Activated CD8-positive, alpha-beta T cell treated with anti-CD3 and anti-CD28 coated beads, Interleukin-2, amount 10 ng/mL, durations not matched to agents 7 days and 5 days (primary cell): Measurements from ENCODE around the gene RAB40C. TPM values are rescaled to one million over a fixed set of nuclear protein-coding genes. Genes with fewer than 3 reads are reported as not detected.

ENCODE experiments used
- ATAC-seq: fragments of 150-1000 bp; cut with Tn5 transposase; one replicate; pipeline ENCODE4 v1.10.0; 2021; ENCODE audit warnings: moderate library complexity
- CTCF ChIA-PET: fragments of 350-600 bp; sonication (Branson Sonifier 250); formaldehyde crosslinking; loops from one replicate; lab custom pipeline; 2021; ENCODE audit warnings: antibody characterized with exemption; lab: Charles Lee
- POLR2A ChIA-PET: fragments of 350-600 bp; sonication (Branson Sonifier 250); formaldehyde crosslinking; loops from one replicate; lab custom pipeline; 2021; ENCODE audit warnings: antibody characterized with exemption; lab: Charles Lee
- DNase-seq: peaks from one replicate; pipeline ENCODE4 v3.0.0-alpha.2; 2020
- H3K27ac Mint-ChIP-seq: one replicate; pipeline ENCODE4 v1.8.0; 2021; ENCODE audit warnings: mild to moderate bottlenecking, mixed read lengths
- H3K27me3 Mint-ChIP-seq: one replicate; pipeline ENCODE4 v1.8.0; 2021; ENCODE audit warnings: low read depth, mixed read lengths
- H3K36me3 Mint-ChIP-seq: one replicate; pipeline ENCODE4 v1.8.0; 2021; ENCODE audit warnings: low read depth, mixed read lengths
- H3K4me1 Mint-ChIP-seq: one replicate; pipeline ENCODE4 v1.8.0; 2021; ENCODE audit warnings: low read depth, mixed read lengths
- H3K4me3 Mint-ChIP-seq: one replicate; pipeline ENCODE4 v1.8.0; 2021; ENCODE audit warnings: mild to moderate bottlenecking, mixed read lengths
- H3K9me3 Mint-ChIP-seq: one replicate; pipeline ENCODE4 v1.8.0; 2022; ENCODE audit warnings: mixed read lengths; ENCODE audit not compliant: insufficient read depth
- total RNA-seq, 2 experiments: library from RNA; stranded (reverse); gene quantifications; one replicate each; pipeline ENCODE4 v1.2.3, GENCODE V29; 2021

RAB40C gene
- total RNA-seq, 2 experiments from 2014 or later = 13.1 to 15.0 TPM

- H3K27ac Mint-ChIP-seq = no peak overlapping the region
- H3K9me3 Mint-ChIP-seq = no peaks in the 10 kb centered on the region
- no peak overlapping the region for H3K4me3 Mint-ChIP-seq
- DNase-seq = no peak
- peaks cover 8% of the 10 kb centered on the region for H3K4me1 Mint-ChIP-seq
- H3K36me3 Mint-ChIP-seq = peaks cover 3% of the 10 kb centered on the region
- no peak for ATAC-seq
- CTCF ChIA-PET = no interaction called here
- peaks cover 2% of the 10 kb centered on the region for H3K27me3 Mint-ChIP-seq
- POLR2A ChIA-PET = no interaction called here
Observed at GRCh38 chr16:633336-634050, 43.6 kb downstream of the RAB40C start.

GRCh38 chr16:634051-634670 lies 44.3 kb downstream of the RAB40C start:
- H3K4me1 Mint-ChIP-seq = peaks cover 10% of the 10 kb centered on the region
- no peaks in the 10 kb centered on the region for H3K9me3 Mint-ChIP-seq
- H3K36me3 Mint-ChIP-seq = peaks cover 3% of the 10 kb centered on the region
- ChIA-PET POLR2A (no interaction called here), CTCF (no interaction called here)
- ATAC-seq = no peak
- no peak overlapping the region for H3K27ac Mint-ChIP-seq
- DNase-seq = no peak
- peaks cover 2% of the 10 kb centered on the region for H3K27me3 Mint-ChIP-seq
- H3K4me3 Mint-ChIP-seq = peak overlapping the region; percentile 60

- ATAC-seq (no peak), DNase-seq (no peak)
- POLR2A ChIA-PET = no interaction called here
- H3K9me3 Mint-ChIP-seq = no peaks in the 10 kb centered on the region
- H3K27me3 Mint-ChIP-seq = peaks cover 2% of the 10 kb centered on the region
- peak overlapping the region; percentile 60 for H3K4me3 Mint-ChIP-seq
- peak overlapping the region; percentile 57 for H3K27ac Mint-ChIP-seq
- H3K4me1 Mint-ChIP-seq = peaks cover 10% of the 10 kb centered on the region
- CTCF ChIA-PET = no interaction called here
- H3K36me3 Mint-ChIP-seq = peaks cover 3% of the 10 kb centered on the region
Observed at GRCh38 chr16:634996-635395, 45.1 kb downstream of the RAB40C start.

GRCh38 chr16:635573-636205 lies 45.8 kb downstream of the RAB40C start:
- peak overlapping the region; percentile 39 for H3K27ac Mint-ChIP-seq
- H3K4me3 Mint-ChIP-seq = peak overlapping the region; percentile 90
- peak; percentile 2 for ATAC-seq
- H3K36me3 Mint-ChIP-seq = peaks cover 3% of the 10 kb centered on the region
- POLR2A ChIA-PET = interaction anchor here (0.8 to 1.2 kb wide), 4 partner anchors 45 to 108 kb away, joined by 3 to 4 read pairs (median 3); partner anchors contain the start of genes CAPN15 and STUB1
- H3K27me3 Mint-ChIP-seq = peaks cover 2% of the 10 kb centered on the region
- no peaks in the 10 kb centered on the region for H3K9me3 Mint-ChIP-seq
- H3K4me1 Mint-ChIP-seq = peaks cover 10% of the 10 kb centered on the region
- CTCF ChIA-PET = interaction anchor here (1.0 to 2.7 kb wide), 3 partner anchors 13 to 70 kb away, joined by 3 to 16 read pairs (median 3); partner anchors contain the start of gene WDR90
- DNase-seq = no peak

- peak; percentile 86 for ATAC-seq
- H3K27ac Mint-ChIP-seq = peak within 1 kb of the TSS; percentile 88
- peak within 1 kb of the TSS; percentile 90 for H3K4me3 Mint-ChIP-seq
- CTCF ChIA-PET = interaction anchor here (0.7 to 2.7 kb wide), 5 partner anchors 12 to 71 kb away, joined by 3 to 16 read pairs (median 3); partner anchors contain the start of gene WDR90
- peaks cover 3% of the 10 kb centered on the region for H3K36me3 Mint-ChIP-seq
- peaks cover 2% of the 10 kb centered on the region for H3K27me3 Mint-ChIP-seq
- peaks cover 10% of the 10 kb centered on the region for H3K4me1 Mint-ChIP-seq
- peak; percentile 96 for DNase-seq
- H3K9me3 Mint-ChIP-seq = no peaks in the 10 kb centered on the region
- POLR2A ChIA-PET = interaction anchor here (0.6 to 1.2 kb wide), 6 partner anchors 43 to 499 kb away, joined by 3 to 4 read pairs (median 3); partner anchors contain the start of genes CAPN15 and STUB1
Observed at GRCh38 chr16:636206-637080, 46.6 kb downstream of the RAB40C start, which contains the start of gene METTL26. Gene METTL26, minus strand, starts transcription at chr16:636305. Its CDS starts 15 bp downstream, at chr16:636290.

- Mint-ChIP-seq H3K27ac (peak overlapping the region; percentile 88), H3K27me3 (peaks cover 2% of the 10 kb centered on the region), H3K4me1 (peaks cover 10% of the 10 kb centered on the region), H3K4me3 (peak overlapping the region; percentile 90), H3K36me3 (peaks cover 3% of the 10 kb centered on the region), H3K9me3 (no peaks in the 10 kb centered on the region)
- CTCF ChIA-PET = interaction anchor here (1.2 to 2.7 kb wide), 3 partner anchors 11 to 72 kb away, joined by 3 to 16 read pairs (median 3); partner anchors contain the start of gene WDR90
- DNase-seq (peak; percentile 92), ATAC-seq (peak; percentile 16)
- POLR2A ChIA-PET = interaction anchor here (1.1 kb wide), 1 partner anchor 42 kb away, joined by 3 read pairs; no protein-coding TSS in a partner anchor
Observed at GRCh38 chr16:637081-638018, 47.5 kb downstream of the RAB40C start.

GRCh38 chr16:638034-638543 lies 48.2 kb downstream of the RAB40C start:
- Mint-ChIP-seq H3K4me1 (peaks cover 16% of the 10 kb centered on the region), H3K36me3 (peaks cover 3% of the 10 kb centered on the region), H3K9me3 (no peaks in the 10 kb centered on the region), H3K27me3 (peaks cover 2% of the 10 kb centered on the region), H3K4me3 (no peak overlapping the region), H3K27ac (no peak overlapping the region)
- ATAC-seq (no peak), DNase-seq (no peak)
- POLR2A ChIA-PET = no interaction called here
- CTCF ChIA-PET = interaction anchor here (2.7 kb wide), 1 partner anchor 10 kb away, joined by 16 read pairs; the partner anchor contains the start of gene WDR90

- Mint-ChIP-seq H3K27me3 (peaks cover 2% of the 10 kb centered on the region), H3K36me3 (peaks cover 6% of the 10 kb centered on the region), H3K4me1 (peaks cover 21% of the 10 kb centered on the region), H3K9me3 (no peaks in the 10 kb centered on the region), H3K27ac (no peak overlapping the region), H3K4me3 (no peak overlapping the region)
- POLR2A ChIA-PET = no interaction called here
- CTCF ChIA-PET = no interaction called here
- ATAC-seq (no peak), DNase-seq (no peak)
Observed at GRCh38 chr16:638836-639235, 49.0 kb downstream of the RAB40C start.

GRCh38 chr16:640614-641013 lies 50.7 kb downstream of the RAB40C start:
- DNase-seq (no peak), ATAC-seq (no peak)
- Mint-ChIP-seq H3K27ac (no peak overlapping the region), H3K36me3 (peaks cover 12% of the 10 kb centered on the region), H3K4me1 (peaks cover 17% of the 10 kb centered on the region), H3K27me3 (peaks cover 2% of the 10 kb centered on the region), H3K9me3 (no peaks in the 10 kb centered on the region), H3K4me3 (peak overlapping the region; percentile 42)
- ChIA-PET POLR2A (no interaction called here), CTCF (no interaction called here)
